ENCODE measurements around the gene FUS. TPM values are rescaled to one million over a fixed set of nuclear protein-coding genes. Genes with fewer than 3 reads are reported as not detected.

FUS gene
- total RNA-seq, 2 experiments from 2014 or later = 104 to 953 TPM

DNA sequence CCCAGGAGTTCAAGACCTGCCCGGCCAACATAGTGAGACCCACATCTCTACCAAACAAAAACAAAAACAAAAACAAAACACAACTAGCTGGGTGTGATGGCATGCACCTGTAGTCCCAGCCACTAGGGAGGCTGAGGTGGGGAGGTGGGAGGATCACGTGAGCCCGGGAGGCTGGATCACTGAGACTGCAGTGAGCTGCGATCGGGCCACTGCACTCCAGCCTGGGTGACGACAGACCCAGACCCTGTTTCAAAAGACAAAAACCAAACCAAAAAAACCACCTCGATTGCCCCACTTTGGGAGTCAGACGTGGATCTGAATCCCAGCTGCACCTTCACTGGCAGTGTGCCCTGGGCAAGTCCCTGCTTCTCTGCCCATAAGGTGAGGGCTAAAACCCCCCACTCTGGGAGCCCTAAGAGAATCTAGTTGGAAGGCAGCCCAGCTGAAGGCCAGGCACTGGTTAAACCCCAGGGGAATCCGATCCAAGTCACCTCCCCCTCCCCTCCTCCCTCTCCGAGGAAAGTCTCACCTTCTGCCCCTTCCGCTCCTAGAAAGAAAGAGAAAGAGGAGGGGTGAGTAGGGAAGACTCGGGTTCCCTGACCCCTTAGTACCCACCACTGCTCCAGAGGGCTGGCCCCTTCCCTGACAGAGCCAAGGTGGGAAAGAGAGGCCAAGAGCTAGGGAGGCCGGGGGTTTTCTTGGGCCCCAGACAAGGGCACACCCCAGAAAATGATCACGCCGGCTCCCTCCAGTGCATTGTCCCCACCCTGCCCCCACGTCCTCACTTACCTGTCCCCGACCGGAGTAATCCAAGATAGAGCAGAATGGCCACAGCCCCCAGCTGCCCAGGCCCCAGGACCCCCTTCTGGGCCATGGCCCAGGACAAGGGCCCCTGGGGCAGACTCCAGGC, 45.1 kb upstream of the FUS start:
- no peak for DNase-seq (ENCODE audit: low spot score)
- Histone ChIP-seq H3K4me2 (ENCODE audit: low read length) (no peak overlapping the region), H3K4me1 (ENCODE audit: insufficient read depth, low read length, poor library complexity, severe bottlenecking) (no peaks in the 10 kb centered on the region), H3K27ac (ENCODE audit: low read depth, low read length, poor library complexity, severe bottlenecking) (no peak overlapping the region), H2AFZ (ENCODE audit: low read length) (no peak overlapping the region), H3K79me2 (ENCODE audit: insufficient read depth, low read depth, low read length) (no peaks in the 10 kb centered on the region), H3K9me2 (ENCODE audit: insufficient read depth, low read length) (no peaks in the 10 kb centered on the region), H3K4me3 (ENCODE audit: low read depth, low read length, poor library complexity, severe bottlenecking) (no peak overlapping the region), H4K20me1 (ENCODE audit: insufficient read depth, low read length) (no peaks in the 10 kb centered on the region), H3K9me3 (ENCODE audit: low read length) (no peaks in the 10 kb centered on the region), H3K36me3 (ENCODE audit: insufficient read depth, low read length) (peaks cover 21% of the 10 kb centered on the region; the same call in 1 of the 2 replicates)
- CTCF ChIA-PET (ENCODE audit: unreplicated experiment) = no interaction called here
- no TSS peak for BruUV-seq (replicated peaks)
- intact Hi-C loops (cut with micrococcal nuclease; ENCODE audit: unreplicated experiment) = no loop called here
- POLR2A ChIA-PET = interaction anchor here (2.2 kb wide), 1 partner anchor 17 kb away, joined by 4 read pairs; the partner anchor contains the start of gene KAT8
- no peak for TF ChIP-seq EZH2phosphoT487 (IDR thresholded peaks at IDR 0.05; ENCODE audit: borderline replicate concordance, low read depth, low read length)
- TF ChIP-seq, protein P1, sequence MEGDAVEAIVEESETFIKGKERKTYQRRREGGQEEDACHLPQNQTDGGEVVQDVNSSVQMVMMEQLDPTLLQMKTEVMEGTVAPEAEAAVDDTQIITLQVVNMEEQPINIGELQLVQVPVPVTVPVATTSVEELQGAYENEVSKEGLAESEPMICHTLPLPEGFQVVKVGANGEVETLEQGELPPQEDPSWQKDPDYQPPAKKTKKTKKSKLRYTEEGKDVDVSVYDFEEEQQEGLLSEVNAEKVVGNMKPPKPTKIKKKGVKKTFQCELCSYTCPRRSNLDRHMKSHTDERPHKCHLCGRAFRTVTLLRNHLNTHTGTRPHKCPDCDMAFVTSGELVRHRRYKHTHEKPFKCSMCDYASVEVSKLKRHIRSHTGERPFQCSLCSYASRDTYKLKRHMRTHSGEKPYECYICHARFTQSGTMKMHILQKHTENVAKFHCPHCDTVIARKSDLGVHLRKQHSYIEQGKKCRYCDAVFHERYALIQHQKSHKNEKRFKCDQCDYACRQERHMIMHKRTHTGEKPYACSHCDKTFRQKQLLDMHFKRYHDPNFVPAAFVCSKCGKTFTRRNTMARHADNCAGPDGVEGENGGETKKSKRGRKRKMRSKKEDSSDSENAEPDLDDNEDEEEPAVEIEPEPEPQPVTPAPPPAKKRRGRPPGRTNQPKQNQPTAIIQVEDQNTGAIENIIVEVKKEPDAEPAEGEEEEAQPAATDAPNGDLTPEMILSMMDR (conservative IDR thresholded peaks at IDR 0.05; ENCODE audit: low read length) = no peak

DNA sequence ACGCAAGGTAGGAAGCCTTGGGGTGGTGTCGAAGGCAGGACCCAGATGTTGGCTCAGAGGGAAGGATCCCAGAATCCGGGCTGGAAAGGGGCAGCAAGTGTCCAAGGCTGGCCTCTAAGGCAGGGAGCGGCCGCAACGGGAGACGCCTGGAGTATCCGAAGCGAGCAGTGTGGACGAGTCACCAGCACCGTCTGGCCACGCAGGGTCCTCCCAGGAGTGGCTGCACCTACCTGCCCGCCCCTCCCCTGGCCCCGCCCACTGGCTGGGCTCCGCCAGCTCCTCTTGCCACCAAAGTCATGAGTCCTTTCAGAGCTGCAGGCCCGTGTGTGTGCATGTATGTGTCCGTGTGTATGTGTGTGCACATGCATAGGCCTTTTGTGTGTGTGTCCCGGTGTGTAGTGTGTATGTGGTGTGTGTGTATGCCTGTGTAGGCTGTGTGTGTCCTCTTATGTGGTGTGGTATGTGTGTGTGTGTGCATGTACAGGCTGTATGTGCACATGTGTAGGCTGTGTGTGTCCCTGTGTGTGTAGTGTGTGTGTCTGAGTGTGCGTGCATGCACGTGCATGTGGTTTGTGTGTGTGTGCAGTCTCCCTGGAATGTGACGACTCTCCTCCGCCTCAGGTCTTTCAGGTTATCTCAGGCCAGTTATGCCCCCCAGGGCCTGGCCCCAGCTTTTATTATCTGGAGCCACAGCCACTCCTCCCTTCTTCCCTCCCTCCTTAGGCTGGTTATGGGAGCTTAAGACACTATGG, 44.2 kb upstream of the FUS start, which contains the start of gene PRSS8:
Gene PRSS8 (minus strand): TSS at position 193 of the 752 bp plus-strand sequence. CDS start 229 bp downstream, outside the sequence.
- CTCF ChIA-PET (ENCODE audit: unreplicated experiment) = no interaction called here
- H3K4me1 ChIP-seq (ENCODE audit: insufficient read depth, low read length, poor library complexity, severe bottlenecking) = no peaks in the 10 kb centered on the region
- peaks cover 14% of the 10 kb centered on the region; the same call in 1 of the 2 replicates for H3K36me3 ChIP-seq (ENCODE audit: insufficient read depth, low read length)
- H3K4me3 ChIP-seq (ENCODE audit: low read depth, low read length, poor library complexity, severe bottlenecking) = no peak within 1 kb of the TSS
- DNase-seq (ENCODE audit: low spot score) = no peak
- no peaks in the 10 kb centered on the region for H4K20me1 ChIP-seq (ENCODE audit: insufficient read depth, low read length)
- no peak within 1 kb of the TSS for H2AFZ ChIP-seq (ENCODE audit: low read length)
- POLR2A ChIA-PET = interaction anchor here (2.2 kb wide), 1 partner anchor 18 kb away, joined by 4 read pairs; the partner anchor contains the start of gene KAT8
- TF ChIP-seq EZH2phosphoT487 (IDR thresholded peaks at IDR 0.05; ENCODE audit: borderline replicate concordance, low read depth, low read length) = no peak
- TF ChIP-seq, protein P1 (conservative IDR thresholded peaks at IDR 0.05; ENCODE audit: low read length) = no peak
- no peaks in the 10 kb centered on the region for H3K79me2 ChIP-seq (ENCODE audit: insufficient read depth, low read depth, low read length)
- H3K27ac ChIP-seq (ENCODE audit: low read depth, low read length, poor library complexity, severe bottlenecking) = no peak within 1 kb of the TSS
- intact Hi-C loops (cut with micrococcal nuclease; ENCODE audit: unreplicated experiment) = no loop called here
- H3K9me2 ChIP-seq (ENCODE audit: insufficient read depth, low read length) = no peaks in the 10 kb centered on the region
- BruUV-seq (replicated peaks) = no TSS peak
- no peak within 1 kb of the TSS for H3K4me2 ChIP-seq (ENCODE audit: low read length)
- H3K9me3 ChIP-seq (ENCODE audit: low read length) = no peaks in the 10 kb centered on the region
